SU-DHL-6 (cell line): ENCODE results near the gene BPIFB3.

Experiments used
- EZH2phosphoT487 ChIP-seq: fragments of 200-600 bp; sonication (generic), shearing (Covaris generic); conservative IDR thresholded peaks from 2 replicates; pipeline ENCODE4 v1.6.1; 2018; ENCODE audit warnings: mild to moderate bottlenecking, antibody characterized with exemption, low read length, moderate library complexity, mixed read lengths
- TF ChIP-seq, protein P1 (sequence below): fragments of 200-600 bp; sonication (generic); IDR thresholded peaks from one replicate; pipeline ENCODE4 v1.5.1; 2017; ENCODE audit warnings: antibody characterized with exemption, mild to moderate bottlenecking, low read length, moderate library complexity; ENCODE audit not compliant: insufficient read depth, poor library complexity, severe bottlenecking

DNA sequence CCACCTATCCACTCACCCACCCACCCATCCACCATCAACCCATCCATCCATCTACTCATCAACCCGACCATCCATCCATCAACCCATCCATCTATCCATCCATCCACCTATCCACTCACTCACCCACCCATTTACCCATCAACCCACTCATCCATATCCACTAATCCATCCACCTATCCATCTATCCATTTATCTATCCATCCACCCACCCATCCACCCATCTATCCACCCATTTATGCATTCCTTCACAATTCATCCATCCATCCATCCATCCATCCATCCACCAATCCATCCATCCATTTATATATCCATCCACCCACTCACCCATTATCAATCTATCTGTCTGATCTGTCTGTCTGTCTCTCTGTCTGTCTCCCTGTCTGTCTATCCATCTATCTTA, 39.9 kb downstream of the BPIFB3 start:
- TF ChIP-seq, protein P1, sequence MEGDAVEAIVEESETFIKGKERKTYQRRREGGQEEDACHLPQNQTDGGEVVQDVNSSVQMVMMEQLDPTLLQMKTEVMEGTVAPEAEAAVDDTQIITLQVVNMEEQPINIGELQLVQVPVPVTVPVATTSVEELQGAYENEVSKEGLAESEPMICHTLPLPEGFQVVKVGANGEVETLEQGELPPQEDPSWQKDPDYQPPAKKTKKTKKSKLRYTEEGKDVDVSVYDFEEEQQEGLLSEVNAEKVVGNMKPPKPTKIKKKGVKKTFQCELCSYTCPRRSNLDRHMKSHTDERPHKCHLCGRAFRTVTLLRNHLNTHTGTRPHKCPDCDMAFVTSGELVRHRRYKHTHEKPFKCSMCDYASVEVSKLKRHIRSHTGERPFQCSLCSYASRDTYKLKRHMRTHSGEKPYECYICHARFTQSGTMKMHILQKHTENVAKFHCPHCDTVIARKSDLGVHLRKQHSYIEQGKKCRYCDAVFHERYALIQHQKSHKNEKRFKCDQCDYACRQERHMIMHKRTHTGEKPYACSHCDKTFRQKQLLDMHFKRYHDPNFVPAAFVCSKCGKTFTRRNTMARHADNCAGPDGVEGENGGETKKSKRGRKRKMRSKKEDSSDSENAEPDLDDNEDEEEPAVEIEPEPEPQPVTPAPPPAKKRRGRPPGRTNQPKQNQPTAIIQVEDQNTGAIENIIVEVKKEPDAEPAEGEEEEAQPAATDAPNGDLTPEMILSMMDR = no peak
- no peak for TF ChIP-seq EZH2phosphoT487
